ENCODE measurements around the gene CLRN2. TPM values are rescaled to one million over a fixed set of nuclear protein-coding genes. Genes with fewer than 3 reads are reported as not detected.

Gene CLRN2
- total RNA-seq, 3 donors from 2014 or later, result not detected

DNA sequence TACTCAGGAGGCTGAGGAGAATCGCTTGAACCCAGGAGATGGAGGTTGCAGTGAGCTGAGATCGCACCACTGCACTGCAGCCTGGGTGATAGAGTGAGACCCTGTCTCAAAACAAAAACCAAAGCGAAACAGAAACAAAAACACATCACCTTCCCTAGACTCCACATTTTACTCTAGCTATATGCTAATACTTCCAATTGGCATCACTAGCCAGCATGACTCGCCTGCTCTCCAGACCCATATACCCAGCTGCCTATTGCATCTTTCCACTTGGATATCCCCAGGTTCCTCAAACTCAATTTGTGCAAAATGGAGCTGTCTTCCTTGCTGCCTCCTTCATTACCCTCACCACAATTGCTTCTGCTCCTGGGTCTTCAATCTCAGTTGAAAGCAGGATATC, 39.6 kb downstream of the CLRN2 start:
- Histone ChIP-seq H3K27ac (no peak overlapping the region), H3K4me3 (no peak overlapping the region), H3K9me3 (no peaks in the 10 kb centered on the region), H3K4me1 (no peaks in the 10 kb centered on the region), H3K27me3 (peaks cover 0 to 2% of the 10 kb centered on the region in 2 donors), H3K36me3 (no peaks in the 10 kb centered on the region)
- intact Hi-C loops (cut with DNase I; ENCODE audit: low total_unique reads), result no loop called here
- no peak for TF ChIP-seq POLR2A (IDR thresholded peaks at IDR 0.05)
- TF ChIP-seq, protein P1, sequence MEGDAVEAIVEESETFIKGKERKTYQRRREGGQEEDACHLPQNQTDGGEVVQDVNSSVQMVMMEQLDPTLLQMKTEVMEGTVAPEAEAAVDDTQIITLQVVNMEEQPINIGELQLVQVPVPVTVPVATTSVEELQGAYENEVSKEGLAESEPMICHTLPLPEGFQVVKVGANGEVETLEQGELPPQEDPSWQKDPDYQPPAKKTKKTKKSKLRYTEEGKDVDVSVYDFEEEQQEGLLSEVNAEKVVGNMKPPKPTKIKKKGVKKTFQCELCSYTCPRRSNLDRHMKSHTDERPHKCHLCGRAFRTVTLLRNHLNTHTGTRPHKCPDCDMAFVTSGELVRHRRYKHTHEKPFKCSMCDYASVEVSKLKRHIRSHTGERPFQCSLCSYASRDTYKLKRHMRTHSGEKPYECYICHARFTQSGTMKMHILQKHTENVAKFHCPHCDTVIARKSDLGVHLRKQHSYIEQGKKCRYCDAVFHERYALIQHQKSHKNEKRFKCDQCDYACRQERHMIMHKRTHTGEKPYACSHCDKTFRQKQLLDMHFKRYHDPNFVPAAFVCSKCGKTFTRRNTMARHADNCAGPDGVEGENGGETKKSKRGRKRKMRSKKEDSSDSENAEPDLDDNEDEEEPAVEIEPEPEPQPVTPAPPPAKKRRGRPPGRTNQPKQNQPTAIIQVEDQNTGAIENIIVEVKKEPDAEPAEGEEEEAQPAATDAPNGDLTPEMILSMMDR (IDR thresholded peaks at IDR 0.05), result no peak
- TF ChIP-seq POLR2AphosphoS5 (IDR thresholded peaks at IDR 0.05), result no peak
- no peak for DNase-seq (ENCODE audit: low spot score in 2 of 2)

DNA sequence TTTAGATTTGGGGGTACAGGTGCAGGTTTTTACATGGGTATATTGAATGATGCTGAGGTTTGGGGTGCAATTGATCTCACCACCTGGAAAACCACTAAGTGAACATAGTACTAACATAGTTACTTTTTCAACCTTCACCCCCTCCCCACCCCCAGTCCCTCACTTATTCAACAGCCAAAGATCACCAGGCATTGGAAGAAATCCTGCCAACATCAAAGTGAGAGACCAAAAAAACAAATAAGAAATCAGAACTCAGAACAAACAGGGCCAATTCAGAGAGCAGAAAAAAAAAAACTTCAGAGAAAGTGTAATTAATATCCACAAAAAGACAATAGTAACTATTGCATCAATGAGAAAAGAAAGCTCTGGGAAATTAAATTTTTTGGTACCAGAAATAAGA, 41.5 kb downstream of the CLRN2 start:
- TF ChIP-seq, protein P1 (IDR thresholded peaks at IDR 0.05), result no peak
- Histone ChIP-seq H3K4me3 (no peak overlapping the region), H3K27me3 (peaks cover 0 to 2% of the 10 kb centered on the region in 2 donors), H3K27ac (no peak overlapping the region), H3K36me3 (no peaks in the 10 kb centered on the region), H3K9me3 (no peaks in the 10 kb centered on the region), H3K4me1 (no peaks in the 10 kb centered on the region)
- intact Hi-C loops (cut with DNase I; ENCODE audit: low total_unique reads), result no loop called here
- DNase-seq (ENCODE audit: low spot score in 2 of 2), result no peak

DNA sequence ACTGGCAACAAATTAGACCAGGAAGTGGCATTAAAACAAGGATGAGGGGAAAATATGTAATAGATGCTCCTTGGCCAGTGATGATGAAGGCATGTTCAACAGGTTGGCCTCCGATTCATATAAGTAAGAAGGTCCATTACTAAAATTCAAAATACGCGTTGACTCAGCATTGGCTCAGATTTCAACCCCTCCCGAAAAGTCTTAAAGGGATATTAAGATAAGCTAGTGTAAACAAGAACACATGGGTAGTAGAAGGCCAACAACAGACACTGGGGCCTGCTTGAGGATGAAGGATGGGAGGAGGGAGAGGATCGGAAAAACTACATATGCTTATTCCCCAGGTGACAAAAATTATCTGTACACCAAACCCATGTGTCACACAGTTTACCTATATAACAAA, 42.9 kb downstream of the CLRN2 start:
- intact Hi-C loops (cut with DNase I; ENCODE audit: low total_unique reads), result no loop called here

DNA sequence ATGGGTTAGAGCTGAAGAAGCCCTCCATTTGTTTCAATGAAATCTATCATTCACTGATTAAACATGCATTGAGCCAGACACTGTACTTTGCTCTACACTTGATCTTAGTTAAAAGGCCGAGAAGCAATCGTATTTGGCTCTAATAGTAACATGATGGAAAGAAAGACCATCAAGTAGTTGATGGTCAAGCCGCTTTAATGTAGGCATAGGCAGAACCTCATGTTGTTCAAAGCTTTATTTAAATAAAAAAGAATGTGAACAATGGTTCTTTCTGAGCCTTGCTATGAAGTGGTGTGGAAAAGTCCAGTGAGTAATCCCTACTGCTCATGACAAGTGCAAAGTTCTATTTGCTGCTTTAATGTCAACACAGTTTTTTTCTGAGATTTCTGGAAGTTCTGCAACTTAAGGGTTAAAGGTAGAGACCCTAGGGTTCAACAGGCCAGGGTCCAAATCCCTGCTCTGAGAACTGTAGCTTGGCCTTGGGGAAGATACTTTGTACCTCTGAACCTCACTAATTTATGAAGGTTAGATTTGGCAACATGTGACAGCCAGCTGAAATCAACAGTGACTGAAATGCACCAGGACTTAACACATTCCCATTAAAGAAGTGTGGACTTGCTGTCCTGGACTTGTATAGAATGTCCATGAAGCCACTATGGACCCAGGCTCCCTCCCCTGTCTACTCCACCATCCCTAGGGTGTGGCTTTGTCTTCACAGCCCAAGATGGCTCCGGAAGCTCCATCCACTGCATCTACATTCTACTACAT, 44.2 kb downstream of the CLRN2 start:
- no peak for TF ChIP-seq POLR2A (IDR thresholded peaks at IDR 0.05)
- TF ChIP-seq, protein P1 (IDR thresholded peaks at IDR 0.05), result no peak
- no peak for TF ChIP-seq POLR2AphosphoS5 (IDR thresholded peaks at IDR 0.05)
- Histone ChIP-seq H3K4me3 (no peak overlapping the region), H3K27ac (no peak overlapping the region), H3K9me3 (no peaks in the 10 kb centered on the region), H3K27me3 (peaks cover 0 to 2% of the 10 kb centered on the region in 2 donors), H3K4me1 (no peaks in the 10 kb centered on the region), H3K36me3 (no peaks in the 10 kb centered on the region)
- DNase-seq (ENCODE audit: low spot score in 2 of 2), result no peak
- intact Hi-C loops (cut with DNase I; ENCODE audit: low total_unique reads), result no loop called here

More for the DNA sequence above, 42.9 kb downstream of the CLRN2 start:
- H3K27ac ChIP-seq, result no peak overlapping the region
- TF ChIP-seq, protein P1 (IDR thresholded peaks at IDR 0.05), result no peak
- TF ChIP-seq POLR2A (IDR thresholded peaks at IDR 0.05), result no peak
- no peak for TF ChIP-seq POLR2AphosphoS5 (IDR thresholded peaks at IDR 0.05)
- H3K4me1 ChIP-seq, result no peaks in the 10 kb centered on the region
- no peaks in the 10 kb centered on the region for H3K36me3 ChIP-seq
- DNase-seq (ENCODE audit: low spot score in 2 of 2), result no peak
- H3K4me3 ChIP-seq, result no peak overlapping the region
- H3K9me3 ChIP-seq, result no peaks in the 10 kb centered on the region
- H3K27me3 ChIP-seq, result peaks cover 0 to 2% of the 10 kb centered on the region in 2 donors

DNA sequence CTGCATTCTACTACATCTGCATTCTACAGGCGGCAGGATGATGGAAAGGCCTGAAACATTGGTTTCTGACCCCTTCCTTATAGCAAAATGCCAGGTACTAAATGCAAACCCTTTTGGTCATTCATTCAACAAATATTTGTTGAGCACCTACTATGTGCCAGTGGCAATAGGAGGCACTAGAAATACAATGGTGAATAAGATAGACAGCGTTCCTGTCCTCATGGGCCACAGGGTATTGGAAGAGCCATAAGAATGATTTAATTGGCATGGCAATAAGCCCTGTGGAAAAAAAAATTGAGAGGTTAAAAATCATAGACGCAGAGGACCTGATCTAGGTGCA, 44.7 kb downstream of the CLRN2 start:
- Histone ChIP-seq H3K4me1 (no peaks in the 10 kb centered on the region), H3K27me3 (peaks cover 0 to 2% of the 10 kb centered on the region in 2 donors), H3K36me3 (no peaks in the 10 kb centered on the region), H3K9me3 (no peaks in the 10 kb centered on the region), H3K27ac (no peak overlapping the region), H3K4me3 (no peak overlapping the region)
- no peak for DNase-seq (ENCODE audit: low spot score in 2 of 2)
- intact Hi-C loops (cut with DNase I; ENCODE audit: low total_unique reads), result no loop called here
- TF ChIP-seq, protein P1 (IDR thresholded peaks at IDR 0.05), result no peak
- TF ChIP-seq POLR2A (IDR thresholded peaks at IDR 0.05), result no peak
- TF ChIP-seq POLR2AphosphoS5 (IDR thresholded peaks at IDR 0.05), result no peak
